Stimulated activated CD8-positive, alpha-beta memory T cell treated with anti-CD3 and anti-CD28 coated beads, Interleukin-15, amount 100 ng/mL, for 24 hours (primary cell): ENCODE measurements around the gene SMG6.

Experiments
- DNase-seq: peaks from one replicate; pipeline ENCODE4 v3.0.0-alpha.2; 2020; ENCODE audit warnings: low read depth

Gene SMG6

DNA sequence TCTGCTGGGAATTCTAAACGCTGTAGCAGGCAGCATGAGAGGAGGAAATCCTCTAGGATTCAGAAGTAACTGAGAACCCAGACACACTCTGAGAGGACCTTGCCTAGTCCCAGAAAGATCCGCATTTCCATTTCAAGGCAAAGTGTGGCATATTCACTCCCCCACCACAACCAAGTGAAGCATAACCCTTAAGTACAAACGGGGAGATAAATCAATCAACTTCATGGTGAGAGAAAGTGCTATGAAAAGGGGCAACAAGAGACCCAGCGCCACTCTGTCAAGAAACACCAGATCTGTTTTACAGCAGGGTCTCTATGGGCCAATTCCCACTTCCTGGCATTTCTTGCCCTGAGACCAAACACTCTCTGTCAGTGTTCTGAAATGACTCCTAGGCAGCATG lies 68.3 kb downstream of the SMG6 start:
- no peak for DNase-seq

DNA sequence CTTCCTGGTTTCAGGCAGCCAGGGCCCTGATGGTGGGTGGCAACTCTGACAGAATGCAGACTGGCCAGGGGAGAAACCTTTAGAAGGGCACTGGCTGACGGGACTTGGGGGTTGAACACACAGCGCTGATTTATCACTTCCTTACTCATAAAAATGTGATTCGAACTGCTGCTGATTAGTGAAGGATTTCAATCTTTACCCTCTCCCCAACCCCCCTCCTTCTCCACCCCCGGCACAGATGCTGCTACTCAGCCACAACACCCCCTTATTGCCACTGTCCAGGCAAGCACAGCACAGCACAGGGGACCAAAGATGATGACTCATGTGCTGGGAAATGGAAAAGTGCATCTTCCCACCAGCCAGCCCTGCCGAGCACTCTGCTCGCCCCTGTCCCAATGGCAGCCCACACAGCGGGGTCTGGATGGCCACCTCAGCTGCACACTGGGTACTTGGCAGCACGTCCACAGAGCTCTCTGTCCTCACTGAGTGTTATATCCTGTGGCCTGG lies 70.1 kb downstream of the SMG6 start:
- no peak for DNase-seq

DNA sequence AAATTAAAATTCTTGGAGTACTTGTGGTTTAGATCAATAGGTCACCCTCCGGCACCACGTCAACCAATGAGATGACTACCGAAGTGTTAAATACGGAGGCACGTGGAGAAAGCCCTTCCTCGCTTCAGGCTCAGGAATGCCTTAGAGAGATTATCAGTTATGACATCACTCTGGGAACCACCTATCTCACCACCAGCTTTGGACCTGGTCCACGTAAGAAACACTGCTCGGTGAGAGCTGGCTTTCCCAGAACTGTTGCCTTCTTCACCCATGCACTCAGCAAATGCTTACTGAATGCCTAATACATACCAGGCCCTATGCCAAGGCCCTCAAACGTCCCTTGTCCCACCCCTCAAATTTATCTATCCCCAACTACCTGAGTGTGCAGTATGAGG lies 71.3 kb downstream of the SMG6 start:
- DNase-seq: no peak

DNA sequence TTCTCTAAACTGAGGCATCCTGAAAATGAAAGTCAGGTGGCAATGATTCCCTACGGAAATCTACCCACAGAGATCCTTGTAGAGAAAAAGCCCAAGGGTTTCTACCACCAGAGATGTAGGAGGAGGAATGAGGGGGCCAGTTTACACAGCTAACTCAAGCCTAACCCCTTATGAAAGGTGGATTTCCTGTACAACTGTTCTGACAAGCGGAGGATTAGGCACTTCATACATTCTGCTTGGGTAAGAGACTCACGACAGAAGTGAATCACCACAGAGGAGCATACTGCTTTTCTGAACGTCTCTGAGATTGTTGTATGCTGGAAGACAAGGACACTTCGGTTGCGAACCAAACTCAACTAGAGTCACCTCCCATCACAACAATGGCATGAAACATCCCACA lies 72.7 kb downstream of the SMG6 start:
- DNase-seq: no peak

DNA sequence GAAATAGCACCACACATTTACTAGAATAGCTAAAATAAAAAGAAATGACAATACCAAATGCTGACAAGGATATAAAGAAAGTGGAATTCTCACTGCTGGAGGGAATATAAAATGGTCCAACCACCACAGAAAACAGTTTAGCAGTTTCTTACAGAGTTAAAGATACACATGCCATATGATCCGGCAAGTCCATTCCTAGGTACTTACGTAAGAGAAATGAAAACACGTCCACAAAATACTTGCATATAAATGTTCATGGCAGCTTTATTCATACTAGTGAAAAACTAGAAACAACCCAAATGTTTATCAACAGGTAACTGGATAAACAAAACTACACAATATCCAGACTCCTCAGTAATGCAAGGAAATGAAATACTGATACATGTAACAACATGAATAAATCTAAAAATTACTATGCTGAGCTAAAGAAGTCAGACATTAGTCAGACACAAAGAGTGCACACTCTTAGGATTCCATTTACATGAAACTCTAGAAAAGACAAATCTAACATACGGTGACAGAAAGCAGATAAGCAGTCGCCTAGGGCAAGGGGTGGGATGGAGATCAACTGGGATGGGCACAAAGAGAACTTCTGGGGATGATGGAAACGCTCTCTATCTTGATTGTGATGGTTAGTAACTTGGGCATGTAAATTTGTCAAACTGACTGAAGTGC lies 76.4 kb downstream of the SMG6 start:
- DNase-seq: no peak

DNA sequence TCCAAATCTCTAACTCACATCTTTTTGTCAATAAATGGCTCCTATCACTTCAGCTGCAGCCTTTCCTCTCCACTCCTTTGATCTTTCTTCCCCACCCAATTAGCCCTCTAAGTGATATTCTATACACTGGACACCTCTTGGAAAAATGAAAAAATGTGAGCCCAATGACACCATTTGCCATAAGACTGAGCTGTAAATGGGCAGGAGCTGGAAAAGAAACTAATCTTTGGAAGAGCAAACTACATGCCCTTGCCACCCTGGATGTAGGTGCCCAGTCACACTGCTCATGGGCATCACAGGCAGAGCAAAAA lies 80.0 kb downstream of the SMG6 start:
- no peak for DNase-seq

DNA sequence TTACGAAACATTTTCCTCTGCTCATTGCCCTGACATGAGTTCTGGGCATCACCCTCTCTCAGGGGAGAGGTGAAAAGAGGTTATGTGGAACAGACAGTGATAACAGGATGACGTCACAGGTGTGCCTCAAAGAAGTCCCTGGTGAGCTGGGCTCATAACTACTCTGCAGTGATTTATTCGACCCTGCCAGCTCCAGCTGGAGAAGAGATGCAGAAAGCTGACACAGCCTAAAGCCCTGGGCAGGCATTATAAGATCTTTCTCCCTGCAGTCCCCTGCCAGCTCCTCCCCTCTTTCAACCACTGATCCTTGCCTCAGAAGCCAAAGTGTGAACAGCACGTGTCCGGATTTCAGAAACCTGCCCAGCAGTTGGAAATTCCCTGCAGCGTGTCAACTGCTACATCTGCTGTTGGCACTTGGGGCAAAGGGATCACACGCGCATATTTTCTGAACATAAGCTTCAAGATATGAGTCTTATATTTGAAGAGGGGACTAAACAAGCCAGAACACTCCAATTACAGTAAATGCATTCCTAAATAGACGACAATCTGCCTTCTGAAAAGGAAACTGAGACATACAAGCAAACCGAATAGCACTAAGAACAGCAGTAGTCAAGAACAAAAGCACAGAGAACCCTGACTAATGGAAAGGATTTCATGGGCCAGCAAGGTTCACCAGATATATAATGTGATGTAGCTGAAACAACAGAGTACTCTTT lies 80.5 kb downstream of the SMG6 start:
- no peak for DNase-seq

DNA sequence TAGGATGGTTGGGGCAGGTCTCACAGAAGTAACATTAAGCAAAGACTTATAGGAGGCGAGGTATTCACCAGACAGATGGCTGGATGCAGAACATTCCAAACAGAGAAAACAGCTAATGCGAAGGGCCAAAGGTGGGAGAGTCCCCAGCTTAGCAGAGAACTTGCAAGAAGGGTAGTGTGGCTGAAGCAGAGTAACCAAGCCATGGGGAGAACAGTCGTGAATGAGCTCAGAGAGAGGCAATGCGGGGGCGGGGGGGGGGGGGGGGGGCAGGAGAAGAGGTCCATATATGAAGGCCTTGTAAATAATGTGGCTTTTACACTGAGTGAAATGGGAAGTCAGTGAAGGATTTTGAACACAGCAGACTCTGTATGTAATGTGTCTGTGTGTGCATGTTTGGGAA lies 81.3 kb downstream of the SMG6 start:
- DNase-seq: no peak

DNA sequence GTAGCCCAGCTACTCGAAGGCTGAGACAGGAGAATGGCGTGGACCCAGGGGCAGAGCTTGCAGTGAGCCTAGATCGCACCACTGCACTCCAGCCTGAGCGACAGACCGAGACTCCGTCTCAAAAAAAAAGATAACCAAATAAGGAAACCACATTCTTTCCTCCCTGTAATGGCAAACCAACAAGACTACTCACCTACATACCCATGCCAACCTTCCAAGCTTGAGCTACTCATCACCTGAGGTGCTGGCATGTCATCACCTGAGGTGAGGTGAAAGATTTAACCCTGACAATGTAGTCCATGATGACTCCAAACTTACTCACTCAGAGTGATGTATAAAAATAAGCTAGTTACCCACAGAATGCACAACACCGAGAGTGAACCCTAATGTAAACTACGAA lies 85.2 kb downstream of the SMG6 start:
- DNase-seq: no peak

DNA sequence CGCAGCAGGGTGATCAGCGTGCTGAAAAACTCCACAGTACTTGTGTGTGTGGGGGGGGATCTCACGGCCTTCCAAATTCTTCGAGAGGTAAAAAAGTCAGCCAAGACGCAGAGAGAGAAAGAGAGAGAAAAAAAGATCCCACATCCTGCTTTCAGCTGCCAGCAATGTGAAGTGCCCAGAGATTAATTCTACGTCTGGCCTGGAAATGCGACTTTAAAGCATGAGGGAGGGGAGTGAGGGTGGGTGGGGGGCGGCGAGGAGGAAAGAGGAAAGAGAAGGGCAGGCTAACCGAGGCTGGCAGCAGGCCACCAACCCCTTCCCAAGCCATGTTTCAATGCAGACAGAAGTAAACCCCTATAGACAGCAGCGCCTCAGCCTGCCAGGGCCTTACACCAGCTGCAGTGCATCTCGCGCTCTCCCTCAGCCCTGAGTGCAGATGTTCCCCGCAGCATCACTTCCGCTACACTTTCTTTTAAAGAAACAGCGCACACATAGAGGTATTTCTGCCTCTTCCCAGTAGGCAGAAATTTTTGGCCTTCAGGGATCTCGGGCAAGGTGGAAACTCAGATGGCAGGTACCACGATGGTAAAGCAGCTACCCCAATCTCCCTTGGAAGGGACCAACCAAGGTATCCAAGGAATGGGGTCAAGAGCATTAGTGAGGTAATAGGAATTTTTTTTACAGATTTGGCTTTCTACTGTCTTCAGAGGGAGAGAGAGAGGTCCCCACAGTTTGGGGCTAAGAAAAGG lies 87.8 kb downstream of the SMG6 start:
- no peak for DNase-seq

DNA sequence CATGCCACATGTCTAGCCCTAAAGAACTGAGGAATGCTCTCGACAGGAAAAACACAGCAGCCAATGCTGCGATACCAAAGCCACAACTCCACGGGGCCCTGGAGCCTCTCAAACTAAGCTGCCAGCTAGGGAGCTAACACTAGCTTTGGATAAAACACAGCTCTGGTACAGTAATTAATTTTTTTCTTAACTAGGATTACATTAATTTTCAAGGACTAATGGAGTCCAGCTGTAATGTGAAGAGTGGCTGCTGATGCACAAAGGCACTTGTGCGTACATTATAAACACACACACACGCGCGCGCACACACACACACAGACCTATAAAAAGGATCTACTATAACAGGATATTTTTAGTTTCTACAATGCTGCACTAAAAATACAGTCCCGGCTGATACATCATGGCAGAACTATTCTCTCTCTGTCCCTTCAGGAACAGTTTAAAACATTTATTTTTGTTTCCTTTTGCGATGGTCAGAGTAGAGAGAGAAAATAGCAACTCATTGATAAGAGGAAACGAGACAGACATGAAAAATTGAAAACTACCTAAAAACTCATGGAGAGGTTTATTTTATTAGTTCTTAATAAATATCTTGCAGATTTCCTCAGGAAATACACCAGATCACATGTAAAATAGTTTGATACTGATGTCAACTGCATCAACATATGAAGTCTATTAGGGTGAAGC lies 88.5 kb downstream of the SMG6 start:
- DNase-seq: no peak

DNA sequence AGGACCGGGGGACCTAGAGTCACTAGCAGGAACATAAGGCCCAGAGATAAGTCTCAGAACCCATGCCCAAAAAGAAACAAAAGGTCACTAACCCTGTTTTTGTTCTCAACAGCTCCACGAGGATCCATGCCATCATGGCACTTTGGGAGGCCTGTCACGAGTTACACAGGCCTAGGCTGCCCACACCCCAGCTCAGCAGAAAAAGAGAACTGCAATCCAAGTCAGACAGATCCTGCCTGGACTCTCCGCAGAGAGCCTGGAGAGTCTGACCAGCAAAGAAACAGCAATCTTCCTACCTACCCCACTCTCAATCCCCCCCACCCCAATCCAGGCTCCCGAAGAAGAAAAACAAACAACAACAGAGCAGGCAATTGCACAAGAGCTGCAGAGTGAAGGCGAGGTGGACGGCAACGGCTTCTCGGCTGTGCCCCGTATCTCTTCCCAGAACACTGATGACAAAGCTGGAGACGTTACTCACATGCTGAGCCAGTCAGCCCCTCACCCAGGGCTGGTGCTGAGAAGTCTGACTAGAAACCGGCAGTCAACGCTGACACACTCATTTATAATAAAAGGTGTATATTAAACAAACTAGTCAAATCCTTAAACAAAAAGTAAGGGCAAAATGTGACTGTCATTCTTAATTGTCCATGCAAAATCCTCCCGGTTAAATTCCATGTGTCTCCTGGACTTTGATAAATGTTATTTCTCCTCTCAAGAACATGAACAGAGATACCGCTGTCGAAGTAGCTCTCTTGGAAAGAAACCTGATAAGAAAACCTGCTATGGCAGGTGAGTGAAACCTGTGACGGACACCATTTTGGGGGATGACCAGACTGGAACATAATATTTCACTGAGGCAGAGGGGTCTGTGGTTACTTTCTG lies 89.3 kb downstream of the SMG6 start:
- no peak for DNase-seq

DNA sequence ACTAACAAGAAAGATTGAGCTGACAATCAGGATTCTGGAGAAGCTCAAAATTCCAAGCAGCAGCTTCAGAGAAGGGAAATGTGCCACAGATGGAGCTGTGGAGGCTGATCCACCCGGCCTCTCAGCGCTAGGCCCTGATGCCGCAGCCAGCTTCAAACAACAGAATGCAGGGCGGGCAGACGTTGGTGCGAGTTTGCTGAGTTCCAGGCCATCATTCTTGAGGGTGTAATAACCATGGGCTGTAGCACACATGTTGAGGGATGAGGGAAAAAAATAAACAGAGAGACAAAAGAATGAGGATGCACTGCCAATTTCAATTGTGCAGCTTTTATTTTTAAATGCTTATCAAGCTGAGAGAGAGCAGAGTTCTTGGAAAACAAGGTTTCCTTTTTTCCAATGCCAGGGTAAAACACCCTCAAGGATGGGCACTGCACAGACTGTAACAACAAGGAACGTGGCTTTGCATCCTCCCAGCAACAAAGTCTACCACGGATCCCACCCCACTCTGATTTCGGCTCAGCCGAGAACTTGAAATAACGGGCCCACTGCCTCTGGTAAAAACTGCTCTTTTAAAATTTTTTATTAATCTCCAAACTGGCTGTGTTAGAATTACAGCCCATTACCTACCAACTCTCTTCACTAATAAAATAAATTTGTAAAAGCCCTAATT lies 90.2 kb downstream of the SMG6 start:
- no peak for DNase-seq

DNA sequence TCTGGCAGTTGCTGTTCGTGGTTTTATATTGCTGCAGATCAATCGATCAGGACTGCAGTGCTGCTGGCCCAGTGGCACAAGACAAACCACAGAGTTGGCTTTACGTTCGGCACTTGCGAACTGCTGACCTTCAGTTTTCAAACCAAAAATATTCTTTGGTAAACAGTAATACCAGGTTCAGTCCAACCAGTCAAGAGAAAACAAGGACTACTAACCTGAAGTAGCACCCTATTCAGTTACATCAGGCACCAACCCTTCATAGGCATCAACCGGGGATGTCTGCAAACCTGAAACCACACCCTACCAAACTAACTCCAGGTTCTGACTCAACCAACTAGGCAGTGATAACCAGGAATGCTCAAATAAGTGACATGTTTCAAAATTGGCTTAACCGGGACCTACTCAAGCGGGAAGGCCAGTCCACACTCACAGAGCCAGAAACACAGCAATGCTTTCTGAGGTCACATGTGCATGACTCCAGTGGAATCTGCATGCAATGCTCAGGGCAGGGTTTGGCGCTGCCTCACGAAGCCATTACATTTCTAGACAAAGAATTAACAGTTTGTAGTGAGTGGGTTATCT lies 91.1 kb downstream of the SMG6 start:
- DNase-seq: no peak

DNA sequence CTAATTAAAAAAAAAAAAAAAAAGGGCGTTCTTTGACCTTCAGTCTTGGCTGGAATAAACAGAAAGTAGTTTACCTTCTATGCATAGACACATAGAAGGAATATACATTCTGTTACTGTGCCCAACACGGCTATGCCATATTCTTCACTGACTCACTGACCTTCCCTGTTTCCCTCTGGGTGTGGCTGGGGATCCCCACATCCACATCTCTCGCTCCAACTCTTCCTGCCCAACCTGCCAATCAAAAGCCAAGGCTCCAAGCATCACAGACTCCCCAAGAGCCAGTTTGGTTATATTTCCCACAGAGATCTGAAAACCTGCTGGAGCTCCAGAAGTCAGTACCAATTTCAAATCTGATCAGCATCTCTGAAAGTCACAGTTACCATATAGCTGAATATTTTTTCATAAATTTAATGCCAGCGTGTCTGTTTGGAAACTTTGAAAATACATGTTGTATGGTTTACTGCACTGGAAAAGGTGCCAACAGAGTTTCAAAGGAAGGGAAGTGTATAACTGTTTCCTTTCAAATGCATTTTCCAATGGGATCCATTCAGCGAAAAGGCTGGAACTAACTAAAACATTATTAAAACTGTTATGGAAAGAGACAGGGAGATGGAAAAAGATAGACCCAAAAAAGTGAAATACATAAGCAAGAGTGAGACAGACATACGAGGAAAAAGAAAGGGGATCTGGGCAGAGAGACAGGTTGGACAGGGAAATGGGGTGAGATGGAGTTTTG lies 91.8 kb downstream of the SMG6 start:
- no peak for DNase-seq

DNA sequence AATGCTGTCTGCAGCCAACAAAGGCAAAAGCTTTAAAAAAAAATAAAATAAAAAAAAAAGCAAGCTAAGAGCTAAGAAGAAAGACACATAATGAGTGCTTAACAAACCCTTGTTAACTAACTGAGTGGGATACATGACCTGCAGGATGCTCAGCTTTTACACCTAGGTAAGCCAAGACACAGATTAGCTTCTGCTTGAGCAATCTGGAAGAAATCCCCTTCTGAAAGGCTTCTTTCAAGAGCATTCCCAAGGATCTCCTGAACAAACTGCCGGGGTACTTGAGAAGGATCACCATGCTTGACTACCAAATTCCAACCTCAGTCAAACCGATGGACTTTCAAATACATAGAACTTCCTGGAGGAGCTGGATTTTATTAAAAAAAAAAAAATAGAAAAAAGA lies 92.9 kb downstream of the SMG6 start:
- no peak for DNase-seq

DNA sequence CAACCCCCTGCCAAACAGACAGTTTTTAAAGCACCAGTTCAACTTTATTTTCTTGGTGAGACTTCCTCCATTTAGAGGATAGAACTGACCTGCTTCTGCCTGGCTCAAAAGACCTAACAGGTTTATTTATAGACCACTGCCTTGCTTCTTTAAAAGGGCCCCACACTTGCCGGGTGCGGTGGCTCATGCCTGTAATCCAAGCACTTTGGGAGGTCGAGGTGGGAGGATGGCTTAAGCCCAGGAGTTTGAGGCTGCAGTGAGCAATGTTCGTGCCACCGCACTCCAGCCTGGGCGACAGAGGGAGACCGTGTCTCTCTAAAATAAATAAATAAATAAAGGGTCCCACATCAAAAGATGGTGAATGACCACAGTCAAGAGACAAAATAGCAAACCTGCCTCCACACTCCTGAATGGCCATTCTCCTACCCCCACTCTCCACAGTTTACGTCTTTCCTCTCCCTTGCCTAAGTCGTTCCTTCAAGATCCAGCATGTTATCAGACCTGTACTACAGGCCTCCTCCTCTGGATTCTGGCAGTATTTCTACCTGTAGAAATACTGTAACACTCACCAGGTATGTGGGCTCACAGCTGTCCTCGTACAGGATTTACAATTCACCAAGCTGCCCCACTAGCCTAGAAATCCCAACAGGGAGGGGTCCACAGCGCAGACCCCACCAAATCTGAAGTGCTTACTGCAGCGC lies 95.6 kb downstream of the SMG6 start:
- DNase-seq: no peak

DNA sequence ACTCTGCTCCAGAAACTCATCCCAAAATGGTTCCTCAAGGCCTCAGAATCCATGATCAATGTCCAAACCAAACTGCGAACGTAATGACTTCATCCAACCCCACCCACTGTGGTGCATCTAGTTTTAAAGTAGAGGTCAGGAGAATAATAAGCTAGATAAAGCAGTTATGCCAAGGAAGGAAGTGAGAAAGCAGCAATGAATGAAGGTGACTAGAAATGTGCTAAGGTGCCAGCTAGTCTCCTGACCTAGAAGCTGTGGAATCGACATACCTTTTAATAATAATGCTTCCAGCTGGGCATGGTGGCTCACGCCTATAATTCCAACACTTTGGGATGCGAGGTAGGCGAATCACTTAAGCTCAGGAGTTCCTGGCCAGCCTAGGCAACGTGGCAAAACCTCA lies 99.2 kb downstream of the SMG6 start:
- DNase-seq: no peak

DNA sequence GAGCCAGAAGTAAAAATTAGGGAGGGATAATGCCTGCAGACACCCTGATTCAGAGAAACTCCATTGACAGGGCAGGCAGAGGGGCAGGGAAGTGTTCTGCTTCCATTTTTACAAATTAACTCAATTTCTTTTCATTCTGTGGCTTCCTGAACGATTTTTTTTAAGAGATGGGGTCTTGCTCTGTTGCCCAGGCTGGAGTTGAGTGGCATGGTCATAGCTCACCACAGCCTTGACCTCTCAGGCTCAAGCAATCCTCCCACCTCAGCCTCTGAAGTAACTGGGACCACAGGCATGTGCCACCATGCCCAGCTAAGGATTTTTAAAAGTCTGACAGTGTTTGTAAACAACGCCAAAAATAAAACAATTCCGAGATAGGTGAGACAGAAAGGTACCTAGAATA lies 99.8 kb downstream of the SMG6 start:
- no peak for DNase-seq
